H9 (cell line): Measurements from ENCODE around the gene PRDM2. TPM values are rescaled to one million over a fixed set of nuclear protein-coding genes. Genes with fewer than 3 reads are reported as not detected.

ENCODE experiments used
- DNase-seq: peaks from one replicate; pipeline ENCODE4 v3.0.0-alpha.2; 2017
- H2AFZ ChIP-seq: one replicate; pipeline ENCODE4 v1.6.1; 2013; ENCODE audit warnings: mild to moderate bottlenecking, low read length, control low read depth, moderate library complexity
- H2AK5ac ChIP-seq: 2 replicates; pipeline ENCODE4 v1.6.1; 2013; ENCODE audit warnings: low read length, control low read depth, mixed read lengths; ENCODE audit not compliant: insufficient read length
- H2BK120ac ChIP-seq: one replicate; pipeline ENCODE4 v1.6.1; 2013; ENCODE audit warnings: low read depth, mild to moderate bottlenecking, low read length, control low read depth, inconsistent platforms; ENCODE audit not compliant: poor library complexity, severe bottlenecking
- H2BK12ac ChIP-seq: 2 replicates; pipeline ENCODE4 v1.6.1; 2013; ENCODE audit warnings: low read length, control low read depth, mixed read lengths, low read depth; ENCODE audit not compliant: insufficient read length
- H2BK15ac ChIP-seq: 2 replicates; pipeline ENCODE4 v1.6.1; 2013; ENCODE audit warnings: low read depth, low read length, control low read depth
- H2BK20ac ChIP-seq: one replicate; pipeline ENCODE4 v1.6.1; 2013; ENCODE audit warnings: low read depth, mild to moderate bottlenecking, low read length, control low read depth, inconsistent platforms; ENCODE audit not compliant: poor library complexity, severe bottlenecking
- H2BK5ac ChIP-seq: 2 replicates; pipeline ENCODE4 v1.6.1; 2013; ENCODE audit warnings: low read length, control low read depth, mixed read lengths; ENCODE audit not compliant: insufficient read length
- H3K14ac ChIP-seq: 2 replicates; pipeline ENCODE4 v1.6.1; 2013; ENCODE audit warnings: low read length, control low read depth; ENCODE audit not compliant: insufficient read depth
- H3K18ac ChIP-seq: 2 replicates; pipeline ENCODE4 v1.6.1; 2013; ENCODE audit warnings: low read depth, mild to moderate bottlenecking, mixed read lengths, low read length, control low read depth; ENCODE audit not compliant: insufficient read length
- H3K23ac ChIP-seq: 2 replicates; pipeline ENCODE4 v1.6.1; 2013; ENCODE audit warnings: low read length, control low read depth, mixed read lengths, low read depth; ENCODE audit not compliant: insufficient read length
- H3K23me2 ChIP-seq: 2 replicates; pipeline ENCODE4 v1.6.1; 2013; ENCODE audit warnings: low read depth, mild to moderate bottlenecking, mixed read lengths, low read length, control low read depth; ENCODE audit not compliant: insufficient read length, poor library complexity, severe bottlenecking
- H3K27ac ChIP-seq: 2 replicates; pipeline ENCODE4 v1.5.1; 2013; ENCODE audit warnings: low read length, control low read depth, mixed read lengths, low read depth; ENCODE audit not compliant: insufficient read length
- H3K27me3 ChIP-seq: 2 replicates; pipeline ENCODE4 v1.6.1; 2013; ENCODE audit warnings: low read length, control low read depth, inconsistent platforms; ENCODE audit not compliant: insufficient read depth
- H3K4ac ChIP-seq: 2 replicates; pipeline ENCODE4 v1.6.1; 2013; ENCODE audit warnings: low read depth, mild to moderate bottlenecking, control low read depth, inconsistent platforms, low read length, moderate library complexity
- H3K4me1 ChIP-seq: 2 replicates; pipeline ENCODE4 v1.6.1; 2013; ENCODE audit warnings: low read length, control low read depth, inconsistent platforms; ENCODE audit not compliant: insufficient read depth
- H3K4me2 ChIP-seq: 2 replicates; pipeline ENCODE4 v1.6.1; 2013; ENCODE audit warnings: low read length, control low read depth, mixed read lengths; ENCODE audit not compliant: insufficient read length, insufficient read depth
- H3K56ac ChIP-seq: 2 replicates; pipeline ENCODE4 v1.6.1; 2013; ENCODE audit warnings: low read depth, mild to moderate bottlenecking, mixed read lengths, low read length, control low read depth; ENCODE audit not compliant: insufficient read length
- H3K79me1 ChIP-seq: 2 replicates; pipeline ENCODE4 v1.6.1; 2013; ENCODE audit warnings: low read depth, mild to moderate bottlenecking, moderate library complexity, low read length, control low read depth, inconsistent platforms; ENCODE audit not compliant: insufficient read depth, poor library complexity, severe bottlenecking
- H3K79me2 ChIP-seq: 2 replicates; pipeline ENCODE4 v1.6.1; 2013; ENCODE audit warnings: low read length, control low read depth, inconsistent platforms; ENCODE audit not compliant: insufficient read depth
- H3K9ac ChIP-seq: 2 replicates; pipeline ENCODE4 v1.6.1; 2013; ENCODE audit warnings: low read length, control low read depth, mixed read lengths; ENCODE audit not compliant: insufficient read length; ENCODE audit errors: extremely low read depth
- H3K9me3 ChIP-seq: one replicate; pipeline ENCODE4 v1.6.1; 2013; ENCODE audit warnings: low read depth, low read length, inconsistent platforms; ENCODE audit not compliant: control insufficient read depth
- H3T11ph ChIP-seq: one replicate; pipeline ENCODE4 v1.6.1; 2013; ENCODE audit warnings: mild to moderate bottlenecking, low read length, control low read depth, inconsistent platforms
- H4K20me1 ChIP-seq: one replicate; pipeline ENCODE4 v1.6.1; 2013; ENCODE audit not compliant: control insufficient read depth, insufficient read length, insufficient read depth
- H4K5ac ChIP-seq: 2 replicates; pipeline ENCODE4 v1.6.1; 2013; ENCODE audit warnings: low read depth, mild to moderate bottlenecking, mixed read lengths, low read length, control low read depth; ENCODE audit not compliant: insufficient read length
- H4K8ac ChIP-seq: replicated peaks from 2 replicates; pipeline ENCODE4 v1.6.1; 2013; ENCODE audit warnings: low read length, control low read depth, mixed read lengths, low read depth; ENCODE audit not compliant: insufficient read length
- H4K91ac ChIP-seq: 2 replicates; pipeline ENCODE4 v1.6.1; 2013; ENCODE audit warnings: low read depth, mild to moderate bottlenecking, moderate library complexity, mixed read lengths, low read length, control low read depth; ENCODE audit not compliant: insufficient read length
- H3K27ac Mint-ChIP-seq, 3 experiments: 2 replicates in 2 of 3; 3 replicates in 1 of 3; pipeline ENCODE4 v1.8.0; 2020 to 2021; ENCODE audit warnings: mixed read lengths in 3 of 3, mild to moderate bottlenecking in 1 of 3, moderate library complexity in 1 of 3
- H3K27me3 Mint-ChIP-seq: 2 replicates; pipeline ENCODE4 v1.8.0; 2021; ENCODE audit warnings: low read depth, mild to moderate bottlenecking, moderate library complexity, mixed read lengths
- H3K36me3 Mint-ChIP-seq, 3 experiments: 2 replicates in 2 of 3; 3 replicates in 1 of 3; pipeline ENCODE4 v1.8.0; 2020 to 2021; ENCODE audit warnings: low read depth in 3 of 3, mixed read lengths in 3 of 3; ENCODE audit not compliant: insufficient read depth in 1 of 3
- H3K4me1 Mint-ChIP-seq, 2 experiments: 2 replicates each; pipeline ENCODE4 v1.8.0; 2020; ENCODE audit warnings: mixed read lengths in 2 of 2
- H3K4me3 Mint-ChIP-seq, 2 experiments: 2 replicates in 1 of 2; 3 replicates in 1 of 2; pipeline ENCODE4 v1.8.0; 2020 to 2021; ENCODE audit warnings: mild to moderate bottlenecking in 2 of 2, mixed read lengths in 2 of 2, moderate library complexity in 1 of 2
- H3K9me3 Mint-ChIP-seq, 2 experiments: 2 replicates in 1 of 2; 3 replicates in 1 of 2; pipeline ENCODE4 v1.8.0; 2020; ENCODE audit warnings: mild to moderate bottlenecking in 2 of 2, mixed read lengths in 2 of 2, moderate library complexity in 1 of 2
- CTCF ChIP-seq: fragments of 200-600 bp; sonication (generic); conservative IDR thresholded peaks from 3 replicates; pipeline ENCODE4 v1.8.0; 2021; ENCODE audit warnings: antibody characterized with exemption, mild to moderate bottlenecking
- WGBS: extraction: QIAGEN DNeasy Blood & Tissue Kit; methylation state at CpG from one replicate; pipeline ENCODE4 v1.1.7; 2013; ENCODE audit warnings: missing lambda C conversion rate, low lambda C conversion rate, mixed read lengths; ENCODE audit not compliant: insufficient read length; ENCODE audit errors: extremely low coverage; 5-methylcytosine and 5-hydroxymethylcytosine counted together
- total RNA-seq: library from RNA; stranded (reverse); gene quantifications from 2 replicates; pipeline ENCODE4 v1.2.1, GENCODE V29; 2021

PRDM2 gene
- total RNA-seq, 1 experiment from 2014 or later = 24.5 TPM

- H3K14ac ChIP-seq = no peak overlapping the region
- H2BK15ac ChIP-seq = no peak overlapping the region
- Mint-ChIP-seq H3K27me3 (peaks cover 42% of the 10 kb centered on the region), H3K4me3 (no peak overlapping the region), H3K4me1 (peaks cover 7 to 9% of the 10 kb centered on the region in 2 experiments), H3K9me3 (peaks cover 0 to 4% of the 10 kb centered on the region in 2 experiments; a peak in 2 of 5 replicates), H3K27ac (no peak overlapping the region), H3K36me3 (no peaks in the 10 kb centered on the region)
- no peak overlapping the region for H4K91ac ChIP-seq
- no peak overlapping the region for H2AK5ac ChIP-seq
- no peak overlapping the region for H3T11ph ChIP-seq
- H3K18ac ChIP-seq = no peak overlapping the region
- no peak overlapping the region for H3K27ac ChIP-seq
- H3K56ac ChIP-seq = no peak overlapping the region
- no peak overlapping the region for H2BK12ac ChIP-seq
- H3K79me2 ChIP-seq = no peaks in the 10 kb centered on the region
- H3K79me1 ChIP-seq = no peaks in the 10 kb centered on the region
- no peak overlapping the region for H2BK20ac ChIP-seq
- no CpG with 5 or more reads among the region's 4 CpGs for WGBS
- H2BK5ac ChIP-seq = no peak overlapping the region
- no peak overlapping the region for H4K8ac ChIP-seq
- no peak overlapping the region for H4K5ac ChIP-seq
- no peak for DNase-seq
- H3K9me3 ChIP-seq = no peaks in the 10 kb centered on the region
- no peak overlapping the region for H2BK120ac ChIP-seq
- H4K20me1 ChIP-seq = no peaks in the 10 kb centered on the region
- H3K9ac ChIP-seq = no peak overlapping the region
- H2AFZ ChIP-seq = no peak overlapping the region
- no peak for TF ChIP-seq CTCF
- H3K23ac ChIP-seq = no peak overlapping the region
- H3K4ac ChIP-seq = no peak overlapping the region
- H3K4me2 ChIP-seq = no peak overlapping the region
- 0 out of 2 replicates have a peak, but pooled peaks cover 3% of the 10 kb centered on the region for H3K27me3 ChIP-seq
- no peaks in the 10 kb centered on the region for H3K4me1 ChIP-seq
- no peaks in the 10 kb centered on the region for H3K23me2 ChIP-seq
Observed at GRCh38 chr1:13832100-13832499, 132.1 kb downstream of the PRDM2 start.
